Gastroesophageal sphincter (tissue), 3 donors: Measurements from ENCODE around the gene TUBGCP5.

ENCODE experiments used
- CTCF ChIP-seq, 4 experiments: fragments of 200-600 bp in 2 of 4; fragments of 450-650 bp in 2 of 4; sonication (generic) in 1 of 4; IDR thresholded peaks; one replicate each; pipeline ENCODE4 v1.5.1; 2017 to 2019; ENCODE audit warnings: antibody characterized with exemption in 4 of 4, mild to moderate bottlenecking in 2 of 4, moderate library complexity in 2 of 4
- EP300 ChIP-seq: sonication (generic); formaldehyde crosslinking; IDR thresholded peaks from one replicate; pipeline ENCODE4 v1.6.1; 2017; ENCODE audit warnings: antibody characterized with exemption, mild to moderate bottlenecking
- POLR2A ChIP-seq, 2 donors: fragments of 450-650 bp; IDR thresholded peaks; one replicate each; pipeline ENCODE4 v1.6.1; 2017; ENCODE audit warnings: antibody characterized with exemption in 2 of 2, mild to moderate bottlenecking in 2 of 2, moderate library complexity in 1 of 2
- POLR2AphosphoS5 ChIP-seq: sonication (generic); formaldehyde crosslinking; IDR thresholded peaks from one replicate; pipeline ENCODE4 v1.6.1; 2017; ENCODE audit warnings: antibody characterized with exemption

- TF ChIP-seq CTCF (IDR thresholded peaks at IDR 0.05) (no peak), POLR2A (IDR thresholded peaks at IDR 0.05) (no peak), POLR2AphosphoS5 (no peak), EP300 (no peak)
These were observed 25.7 kb downstream of the TUBGCP5 start for GRCh38 chr15:23013681-23014080.
